Left ventricle myocardium inferior (tissue), 1 donor: Measurements from ENCODE around the gene PABPC3. TPM values are rescaled to one million over a fixed set of nuclear protein-coding genes. Genes with fewer than 3 reads are reported as not detected.

Source experiments
- DNase-seq: peaks from one replicate; pipeline ENCODE4 v3.0.0-alpha.2; 2020
- H3K27ac ChIP-seq: fragments of 200-600 bp; replicated peaks from 2 replicates; pipeline ENCODE4 v1.8.0; 2021
- H3K27me3 ChIP-seq: fragments of 200-600 bp; 2 replicates; pipeline ENCODE4 v1.8.0; 2021; ENCODE audit warnings: low read depth
- H3K36me3 ChIP-seq: fragments of 200-600 bp; 2 replicates; pipeline ENCODE4 v1.8.0; 2021
- H3K4me1 ChIP-seq: fragments of 200-600 bp; 2 replicates; pipeline ENCODE4 v1.8.0; 2021
- H3K4me3 ChIP-seq: fragments of 200-600 bp; 2 replicates; pipeline ENCODE4 v1.8.0; 2021; ENCODE audit warnings: mild to moderate bottlenecking, moderate library complexity
- H3K9me3 ChIP-seq: fragments of 200-600 bp; replicated peaks from 2 replicates; pipeline ENCODE4 v1.8.0; 2021
- intact Hi-C: fragments of 100-400 bp; cut with micrococcal nuclease; formaldehyde crosslinking; loops from one replicate; pipeline ENCODE4 v1.11.0; 2022
- total RNA-seq: library from RNA; stranded (reverse); fragmentation: NEBNext Ultra II Directional; extraction: Animal tissue kit (Norgen Biotek cat#: 25700); gene quantifications from one replicate; pipeline ENCODE4 v1.2.1, GENCODE V29; 2021
- TF ChIP-seq, protein P1 (sequence below): fragments of 200-600 bp; IDR thresholded peaks from 2 replicates; pipeline ENCODE4 v1.8.0; 2021; ENCODE audit warnings: antibody characterized with exemption, mild to moderate bottlenecking, borderline replicate concordance
- donor health status: DM: no; HTN: yes; CAD: no; lungs with severe emphysema.

Gene PABPC3
- total RNA-seq, 1 donor from 2014 or later: 0.05 TPM

DNA sequence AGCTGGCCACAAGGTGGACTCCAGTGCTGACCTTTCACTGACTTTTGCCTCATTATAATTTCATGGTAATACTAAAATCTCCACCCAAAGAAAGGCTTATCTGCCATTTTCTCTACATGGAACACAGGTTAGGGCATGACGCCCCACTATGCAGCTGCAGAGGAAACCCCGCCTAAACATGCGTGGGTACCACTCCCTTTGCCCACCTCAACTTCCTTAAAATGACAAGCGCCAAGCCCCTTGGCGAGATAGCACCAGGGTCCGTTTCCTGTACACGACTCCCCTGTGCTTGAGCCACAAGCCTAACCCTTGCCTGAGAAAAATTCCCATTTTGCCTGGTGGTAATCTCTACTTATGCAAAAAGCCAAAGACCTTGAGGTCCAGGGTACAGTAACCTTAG lies 36.0 kb upstream of the PABPC3 start:
- H3K36me3 ChIP-seq: no peaks in the 10 kb centered on the region
- peaks cover 38% of the 10 kb centered on the region for H3K27me3 ChIP-seq
- no peak overlapping the region for H3K27ac ChIP-seq
- H3K4me1 ChIP-seq: no peaks in the 10 kb centered on the region
- TF ChIP-seq, protein P1, sequence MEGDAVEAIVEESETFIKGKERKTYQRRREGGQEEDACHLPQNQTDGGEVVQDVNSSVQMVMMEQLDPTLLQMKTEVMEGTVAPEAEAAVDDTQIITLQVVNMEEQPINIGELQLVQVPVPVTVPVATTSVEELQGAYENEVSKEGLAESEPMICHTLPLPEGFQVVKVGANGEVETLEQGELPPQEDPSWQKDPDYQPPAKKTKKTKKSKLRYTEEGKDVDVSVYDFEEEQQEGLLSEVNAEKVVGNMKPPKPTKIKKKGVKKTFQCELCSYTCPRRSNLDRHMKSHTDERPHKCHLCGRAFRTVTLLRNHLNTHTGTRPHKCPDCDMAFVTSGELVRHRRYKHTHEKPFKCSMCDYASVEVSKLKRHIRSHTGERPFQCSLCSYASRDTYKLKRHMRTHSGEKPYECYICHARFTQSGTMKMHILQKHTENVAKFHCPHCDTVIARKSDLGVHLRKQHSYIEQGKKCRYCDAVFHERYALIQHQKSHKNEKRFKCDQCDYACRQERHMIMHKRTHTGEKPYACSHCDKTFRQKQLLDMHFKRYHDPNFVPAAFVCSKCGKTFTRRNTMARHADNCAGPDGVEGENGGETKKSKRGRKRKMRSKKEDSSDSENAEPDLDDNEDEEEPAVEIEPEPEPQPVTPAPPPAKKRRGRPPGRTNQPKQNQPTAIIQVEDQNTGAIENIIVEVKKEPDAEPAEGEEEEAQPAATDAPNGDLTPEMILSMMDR: no peak
- H3K9me3 ChIP-seq: peaks cover 10% of the 10 kb centered on the region
- intact Hi-C loops: no loop called here
- no peak overlapping the region for H3K4me3 ChIP-seq
- DNase-seq: no peak

GRCh38 chr13:25062479-25062878 lies 33.5 kb upstream of the PABPC3 start:
- TF ChIP-seq, protein P1: no peak
- intact Hi-C loops: no loop called here
- Histone ChIP-seq H3K27ac (no peak overlapping the region), H3K9me3 (peaks cover 10% of the 10 kb centered on the region), H3K4me3 (no peak overlapping the region), H3K4me1 (no peaks in the 10 kb centered on the region), H3K36me3 (no peaks in the 10 kb centered on the region), H3K27me3 (peaks cover 58% of the 10 kb centered on the region)
- DNase-seq: no peak

- TF ChIP-seq, protein P1: no peak
- Histone ChIP-seq H3K4me1 (no peaks in the 10 kb centered on the region), H3K36me3 (no peaks in the 10 kb centered on the region), H3K4me3 (no peak overlapping the region), H3K27me3 (peaks cover 76% of the 10 kb centered on the region), H3K27ac (no peak overlapping the region), H3K9me3 (peaks cover 4% of the 10 kb centered on the region)
- intact Hi-C loops: no loop called here
- DNase-seq: no peak
Measured at GRCh38 chr13:25064396-25064795, 31.5 kb upstream of the PABPC3 start.

DNA sequence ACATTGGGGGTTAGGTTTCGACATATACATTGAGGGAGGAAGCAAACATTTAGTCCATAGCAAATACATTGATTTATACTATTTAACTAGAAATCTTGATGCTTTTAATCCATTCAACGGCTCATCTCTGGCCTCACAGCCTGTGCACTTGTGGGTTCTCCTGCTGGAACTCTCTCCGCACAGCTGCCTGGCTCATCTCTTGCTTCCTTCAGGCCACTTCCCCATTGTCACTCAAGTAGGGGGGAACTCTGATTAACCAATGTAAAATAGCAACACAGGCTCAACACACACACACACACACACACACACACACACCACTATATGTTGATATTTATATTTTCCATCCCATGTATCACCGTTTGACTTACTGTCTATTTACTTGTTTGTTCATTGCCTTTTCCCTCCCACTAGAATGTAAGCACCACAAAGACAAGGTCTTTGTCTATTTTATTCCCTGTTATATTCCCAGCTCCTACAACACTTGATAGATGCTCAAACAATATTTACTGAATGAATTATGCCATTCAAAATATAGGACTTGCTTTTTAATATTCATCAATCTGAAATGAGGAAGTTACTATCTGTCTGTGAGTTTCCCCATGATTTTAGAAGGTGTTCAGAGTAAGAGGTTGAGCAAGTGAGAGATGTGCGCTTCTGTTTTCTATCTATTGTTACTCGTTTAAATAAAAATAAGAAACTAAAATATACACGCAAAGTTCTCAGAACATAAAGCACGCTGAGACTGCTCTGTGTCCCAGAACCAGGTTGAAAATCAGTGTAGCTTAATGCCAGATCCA lies 29.8 kb upstream of the PABPC3 start:
- Histone ChIP-seq H3K4me3 (no peak overlapping the region), H3K36me3 (no peaks in the 10 kb centered on the region), H3K9me3 (no peaks in the 10 kb centered on the region), H3K4me1 (no peaks in the 10 kb centered on the region), H3K27me3 (peaks cover 72% of the 10 kb centered on the region), H3K27ac (no peak overlapping the region)
- TF ChIP-seq, protein P1: no peak
- intact Hi-C loops: no loop called here
- DNase-seq: no peak

- no peaks in the 10 kb centered on the region for H3K9me3 ChIP-seq
- H3K36me3 ChIP-seq: no peaks in the 10 kb centered on the region
- intact Hi-C loops: no loop called here
- peaks cover 78% of the 10 kb centered on the region for H3K27me3 ChIP-seq
- TF ChIP-seq, protein P1: no peak
- no peak for DNase-seq
- no peaks in the 10 kb centered on the region for H3K4me1 ChIP-seq
- no peak overlapping the region for H3K27ac ChIP-seq
- H3K4me3 ChIP-seq: no peak overlapping the region
Measured at GRCh38 chr13:25067064-25067463, 28.9 kb upstream of the PABPC3 start.
